GM18870 (cell line): ENCODE results near the gene MCC.
A peak's percentile ranks its signal among the peaks of the same experiment; 100 is the strongest.

Experiments used
- ATAC-seq: cut with Tn5 transposase; IDR thresholded peaks from one replicate; pipeline ENCODE4 v1.9.1; 2021; ENCODE audit warnings: moderate library complexity; ENCODE audit not compliant: unreplicated experiment

The MCC gene

GRCh38 chr5:113042491-113043243 is 445.6 kb downstream of the MCC start:
- ATAC-seq, result no peak

DNA sequence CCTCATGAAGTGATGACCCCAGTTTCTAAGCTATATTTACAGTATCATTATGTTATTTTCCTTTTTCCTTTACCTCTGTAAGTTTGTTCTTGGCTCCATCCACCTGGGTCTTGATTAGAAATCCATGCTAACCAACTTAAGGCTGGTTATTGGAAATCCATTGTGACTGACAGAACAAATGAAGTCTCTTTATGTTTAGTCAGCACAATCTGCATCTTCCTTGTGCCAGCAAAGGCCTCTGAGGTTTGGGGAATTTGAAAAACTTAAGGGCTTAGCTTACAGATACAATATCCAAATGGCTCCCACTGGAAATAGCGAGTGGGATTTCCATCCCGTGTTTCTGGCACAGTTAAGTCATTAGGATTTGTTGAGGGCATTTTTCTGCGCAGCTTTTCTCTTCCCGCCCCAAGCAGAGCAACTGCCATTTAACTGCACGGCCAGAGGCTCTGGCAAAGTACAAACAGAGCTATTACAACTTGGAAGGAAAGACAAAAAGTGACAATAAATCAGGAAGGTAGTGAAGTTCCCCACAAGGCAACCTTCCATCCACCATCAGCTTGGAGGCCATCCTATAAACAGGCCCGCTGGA is 447.5 kb downstream of the MCC start:
- ATAC-seq, result no peak

GRCh38 chr5:113039934-113040285 is 448.3 kb downstream of the MCC start:
- ATAC-seq, result no peak

GRCh38 chr5:113039229-113039933 is 448.9 kb downstream of the MCC start:
- ATAC-seq, result no peak

DNA sequence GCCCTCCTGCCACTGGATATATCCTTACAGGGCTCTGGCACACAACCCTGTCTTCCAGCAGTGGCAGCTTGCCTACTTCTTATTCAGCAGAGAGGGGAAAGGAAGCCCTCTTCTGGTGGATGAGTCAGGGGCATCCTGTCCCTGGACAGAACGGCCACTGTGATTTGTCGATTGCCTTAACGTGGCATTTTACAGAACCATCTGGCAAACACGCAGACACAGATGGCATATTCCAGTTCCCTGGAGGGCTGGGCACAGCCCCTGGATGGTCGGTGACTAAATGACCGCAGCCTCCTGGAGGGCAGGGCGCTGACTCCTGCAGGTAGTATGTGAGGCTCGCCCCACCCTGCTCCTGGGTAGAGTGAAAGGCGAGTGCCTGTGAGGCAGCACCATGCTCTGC is 449.5 kb downstream of the MCC start:
- ATAC-seq, result no peak

- no peak for ATAC-seq
Observed at GRCh38 chr5:113038136-113038535, 450.1 kb downstream of the MCC start.

GRCh38 chr5:113036826-113037225 is 451.4 kb downstream of the MCC start:
- no peak for ATAC-seq

DNA sequence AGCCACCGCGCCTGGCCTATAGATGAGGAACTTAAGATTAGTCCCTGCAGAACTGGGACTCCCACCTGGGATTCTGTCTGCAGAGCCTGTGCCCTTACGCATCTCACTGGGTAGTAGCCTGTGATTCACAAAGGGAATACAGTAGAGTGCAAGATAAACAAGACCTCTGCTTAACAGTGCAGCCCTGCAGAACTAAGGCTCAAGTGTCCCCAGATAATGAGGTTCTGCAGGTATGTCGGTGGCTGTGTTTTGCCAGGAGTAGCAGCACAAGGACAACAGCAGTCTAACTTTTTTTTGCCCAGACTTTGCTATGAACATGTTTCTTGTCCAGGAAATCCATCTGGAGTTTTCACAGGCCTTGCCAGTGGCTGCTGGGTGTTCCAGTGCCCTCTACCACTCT is 451.9 kb downstream of the MCC start:
- no peak for ATAC-seq

DNA sequence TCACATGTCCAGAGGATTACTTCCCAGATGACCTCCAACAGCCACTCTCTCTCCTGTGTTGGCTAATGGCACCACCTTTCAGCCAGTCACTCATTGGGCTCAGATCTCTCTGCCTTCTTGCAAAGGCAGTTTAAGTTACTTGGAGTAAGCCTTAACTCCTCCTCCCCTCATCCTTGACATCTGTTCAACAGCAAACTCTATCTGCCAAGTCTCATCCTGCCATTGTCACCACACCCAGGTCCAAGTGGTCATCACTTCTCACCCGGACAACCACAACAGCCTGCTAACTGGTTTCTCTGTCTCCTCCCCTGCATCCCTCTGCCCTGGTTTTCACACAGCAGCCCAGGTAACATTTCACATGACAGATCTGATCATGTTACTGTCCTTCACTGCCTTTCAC is 453.2 kb downstream of the MCC start:
- no peak for ATAC-seq

DNA sequence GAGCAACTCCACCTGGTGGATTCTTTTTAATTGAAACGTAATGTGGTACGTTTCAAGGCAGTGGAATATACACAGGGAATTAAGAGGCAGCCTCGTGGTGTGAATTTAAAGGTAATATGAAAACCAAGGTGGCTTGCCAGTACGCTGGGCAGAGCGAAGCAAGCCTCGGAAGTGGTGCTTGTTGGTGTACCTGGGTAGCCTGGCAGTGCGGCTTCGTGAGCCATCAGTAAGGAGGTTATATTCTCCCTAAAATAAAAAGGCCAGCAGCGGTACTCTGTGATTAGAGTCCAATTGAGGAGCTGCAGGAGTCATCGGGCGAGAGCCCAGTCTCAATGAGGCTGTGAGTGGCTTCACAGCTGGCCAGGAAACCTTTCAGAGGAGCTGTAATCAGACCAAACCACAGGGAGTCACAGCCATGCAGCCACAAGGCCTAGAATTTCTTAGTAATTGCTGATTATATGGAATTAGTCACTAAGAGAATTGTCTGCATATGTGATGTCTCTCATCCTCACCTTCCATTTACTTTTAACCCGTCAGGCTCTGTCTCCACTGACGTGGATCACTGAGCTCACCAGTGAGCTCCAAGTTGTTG is 454.0 kb downstream of the MCC start:
- ATAC-seq, result no peak

GRCh38 chr5:113031557-113031956 is 456.7 kb downstream of the MCC start:
- ATAC-seq, result no peak

DNA sequence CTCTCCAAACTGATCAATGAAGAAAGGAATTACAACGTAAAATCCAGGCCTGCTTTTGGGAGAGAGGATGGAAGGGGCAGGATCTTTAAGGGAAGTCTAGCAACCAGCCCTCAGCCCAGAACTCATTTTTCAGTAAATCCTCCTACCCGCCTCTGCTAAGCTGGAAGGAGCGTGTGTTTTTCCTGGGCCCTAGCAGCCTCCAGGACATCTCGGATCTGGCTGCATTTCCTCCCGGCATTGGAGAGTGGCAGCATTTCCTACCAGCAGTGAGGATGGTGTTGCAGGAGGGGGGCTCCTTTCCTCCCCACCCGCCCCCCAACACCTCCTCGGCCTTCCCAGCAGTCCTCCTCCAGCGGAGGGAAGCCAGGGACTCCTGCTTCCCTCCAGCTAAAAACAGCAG is 457.1 kb downstream of the MCC start:
- no peak for ATAC-seq

DNA sequence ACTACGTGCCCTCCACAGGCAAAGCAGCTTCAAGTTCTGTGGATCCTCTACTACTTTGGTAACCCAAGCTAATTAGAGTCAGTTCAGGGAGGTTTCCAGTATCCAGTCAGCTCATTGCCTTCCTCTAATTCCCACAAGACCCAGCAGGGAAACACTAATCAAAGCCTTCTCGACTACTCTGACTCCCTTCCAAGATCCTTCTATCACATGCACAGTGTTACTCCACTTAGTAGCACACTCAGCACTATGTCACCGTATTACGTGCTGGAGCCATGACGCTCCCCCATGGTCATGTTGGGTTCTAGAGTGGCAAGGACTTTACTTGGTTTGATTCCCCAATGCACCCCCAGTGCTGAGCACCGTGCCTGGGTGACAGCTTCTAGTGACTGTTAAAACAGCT is 458.6 kb downstream of the MCC start:
- no peak for ATAC-seq

DNA sequence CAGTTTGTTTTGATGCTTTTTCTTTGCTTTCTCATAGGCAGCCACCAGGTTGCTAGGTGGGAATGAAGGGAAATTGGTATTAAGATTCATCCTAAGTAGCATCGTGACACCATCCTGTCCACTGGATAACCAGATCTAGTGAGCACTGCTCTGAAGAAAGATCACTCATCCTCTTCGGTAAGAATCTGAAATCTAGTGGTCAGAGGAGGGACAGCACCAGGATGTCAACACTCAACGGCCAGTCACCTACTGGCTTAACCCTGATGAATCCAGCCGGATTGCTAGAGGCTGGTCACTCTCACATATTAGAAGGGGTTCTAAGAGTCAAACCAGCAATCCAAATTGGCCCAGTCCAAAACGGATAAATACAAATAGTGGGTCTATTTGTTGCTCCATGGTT is 460.8 kb downstream of the MCC start:
- ATAC-seq, result no peak

GRCh38 chr5:113027015-113027414 is 461.2 kb downstream of the MCC start:
- ATAC-seq, result no peak

DNA sequence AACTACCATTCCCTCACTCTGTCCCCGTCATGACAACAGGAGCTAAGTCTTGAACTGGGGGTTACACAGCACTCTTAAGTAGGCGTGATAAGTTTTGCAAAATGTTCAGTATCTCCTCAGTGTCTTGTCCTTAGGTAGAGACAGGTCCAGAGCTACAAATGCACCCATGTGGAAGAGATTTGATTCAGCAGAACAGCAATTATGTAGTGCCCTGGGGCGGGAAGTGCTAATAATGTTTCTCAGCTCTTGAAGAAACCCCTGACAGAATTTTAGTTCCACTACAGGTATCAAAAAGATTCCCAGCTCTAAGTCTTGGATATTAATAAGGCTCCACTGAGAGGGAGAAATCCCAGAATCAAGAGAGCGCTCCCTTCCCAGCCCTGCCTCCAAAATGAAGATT is 462.0 kb downstream of the MCC start:
- no peak for ATAC-seq

DNA sequence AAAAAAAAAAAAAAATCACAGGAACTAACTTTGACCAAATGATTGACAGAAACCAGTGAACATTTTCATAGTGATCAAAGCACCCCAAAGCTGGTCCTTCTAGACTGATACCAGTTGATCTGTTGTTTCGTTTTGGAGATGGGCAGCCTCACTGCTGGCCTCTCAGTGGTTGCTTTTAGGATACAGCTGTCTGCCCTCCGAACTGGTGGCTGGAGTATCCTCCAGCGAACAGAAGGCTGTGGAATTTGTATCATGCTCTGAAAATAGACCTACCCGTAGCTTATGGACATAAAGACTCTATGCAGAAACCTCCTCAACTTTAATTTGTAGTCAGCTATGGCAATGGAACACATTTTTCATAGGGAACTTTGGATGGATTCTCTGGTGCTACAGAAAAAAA is 462.7 kb downstream of the MCC start:
- ATAC-seq, result no peak

- ATAC-seq, result no peak
Observed at GRCh38 chr5:113024076-113024697, 464.1 kb downstream of the MCC start.

- ATAC-seq, result peak; percentile 80
Observed at GRCh38 chr5:113022661-113023060, 465.6 kb downstream of the MCC start.

- ATAC-seq, result no peak
Observed at GRCh38 chr5:113020461-113021273, 467.6 kb downstream of the MCC start.
